WI38 (cell line): Measurements from ENCODE around the gene PLAU.
"Not testable (repeated sequence)": the region's sequence is repeated elsewhere in the genome, so short reads cannot be mapped to it uniquely, and the experiment has no call there.

ENCODE experiments used
- H3K4me3 ChIP-seq: 2 replicates; pipeline ENCODE4 v1.5.1; 2011; ENCODE audit warnings: low read depth, mild to moderate bottlenecking, control low read depth, low read length
- CTCF ChIP-seq: IDR thresholded peaks from 2 replicates; pipeline ENCODE4 v1.5.1; 2012; ENCODE audit warnings: low read depth, mild to moderate bottlenecking, control low read depth, low read length

Gene PLAU

DNA sequence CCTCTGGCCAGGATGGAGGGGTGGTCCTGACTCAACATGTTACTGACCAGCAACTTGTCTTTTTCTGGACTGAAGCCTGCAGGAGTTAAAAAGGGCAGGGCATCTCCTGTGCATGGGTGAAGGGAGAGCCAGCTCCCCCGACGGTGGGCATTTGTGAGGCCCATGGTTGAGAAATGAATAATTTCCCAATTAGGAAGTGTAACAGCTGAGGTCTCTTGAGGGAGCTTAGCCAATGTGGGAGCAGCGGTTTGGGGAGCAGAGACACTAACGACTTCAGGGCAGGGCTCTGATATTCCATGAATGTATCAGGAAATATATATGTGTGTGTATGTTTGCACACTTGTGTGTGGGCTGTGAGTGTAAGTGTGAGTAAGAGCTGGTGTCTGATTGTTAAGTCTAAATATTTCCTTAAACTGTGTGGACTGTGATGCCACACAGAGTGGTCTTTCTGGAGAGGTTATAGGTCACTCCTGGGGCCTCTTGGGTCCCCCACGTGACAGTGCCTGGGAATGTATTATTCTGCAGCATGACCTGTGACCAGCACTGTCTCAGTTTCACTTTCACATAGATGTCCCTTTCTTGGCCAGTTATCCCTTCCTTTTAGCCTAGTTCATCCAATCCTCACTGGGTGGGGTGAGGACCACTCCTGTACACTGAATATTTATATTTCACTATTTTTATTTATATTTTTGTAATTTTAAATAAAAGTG, 6.0 kb downstream of the PLAU start:
- H3K4me3 ChIP-seq: no peak overlapping the region
- no peak for TF ChIP-seq CTCF

DNA sequence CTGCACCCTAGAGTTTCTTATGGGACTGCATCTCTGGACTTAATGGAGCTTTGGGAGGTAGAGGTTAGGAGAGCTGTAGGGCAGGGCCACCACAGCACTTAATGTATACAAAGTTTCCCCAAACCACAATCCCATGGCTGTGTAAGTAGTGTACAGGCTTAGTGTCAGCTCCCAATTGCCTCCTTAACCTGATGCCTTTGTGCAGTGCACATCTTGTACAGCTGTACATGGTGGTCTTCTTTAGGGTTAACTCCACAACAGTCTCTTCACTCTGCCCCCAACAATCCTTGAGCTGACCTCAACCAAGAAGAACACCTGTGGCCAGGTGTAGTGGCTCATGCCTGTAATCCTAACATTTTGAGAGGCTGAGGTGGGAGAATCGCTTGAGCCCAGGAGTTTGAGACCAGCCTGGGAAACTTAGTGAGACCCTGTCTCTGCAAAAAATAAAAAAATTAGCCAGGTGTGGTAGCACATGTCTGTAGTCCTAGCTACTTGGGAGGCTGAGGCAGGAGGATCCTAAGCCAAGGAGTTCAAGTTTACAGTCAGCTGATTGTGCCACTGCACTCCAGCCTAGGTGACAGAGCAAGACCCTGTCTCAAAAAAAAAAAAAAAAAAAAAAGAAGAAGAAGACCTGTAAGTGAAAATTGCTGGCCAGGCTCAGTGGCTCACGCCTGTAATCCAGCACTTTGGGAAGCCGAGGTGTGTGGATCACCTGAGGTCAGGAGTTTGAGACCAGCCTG, 6.8 kb downstream of the PLAU start:
- TF ChIP-seq CTCF: no peak
- no peak overlapping the region for H3K4me3 ChIP-seq

GRCh38 chr10:73919481-73919880, 8.5 kb downstream of the PLAU start:
- H3K4me3 ChIP-seq: not testable (repeated sequence)

GRCh38 chr10:73920089-73920488, 9.2 kb downstream of the PLAU start:
- no peak for TF ChIP-seq CTCF

DNA sequence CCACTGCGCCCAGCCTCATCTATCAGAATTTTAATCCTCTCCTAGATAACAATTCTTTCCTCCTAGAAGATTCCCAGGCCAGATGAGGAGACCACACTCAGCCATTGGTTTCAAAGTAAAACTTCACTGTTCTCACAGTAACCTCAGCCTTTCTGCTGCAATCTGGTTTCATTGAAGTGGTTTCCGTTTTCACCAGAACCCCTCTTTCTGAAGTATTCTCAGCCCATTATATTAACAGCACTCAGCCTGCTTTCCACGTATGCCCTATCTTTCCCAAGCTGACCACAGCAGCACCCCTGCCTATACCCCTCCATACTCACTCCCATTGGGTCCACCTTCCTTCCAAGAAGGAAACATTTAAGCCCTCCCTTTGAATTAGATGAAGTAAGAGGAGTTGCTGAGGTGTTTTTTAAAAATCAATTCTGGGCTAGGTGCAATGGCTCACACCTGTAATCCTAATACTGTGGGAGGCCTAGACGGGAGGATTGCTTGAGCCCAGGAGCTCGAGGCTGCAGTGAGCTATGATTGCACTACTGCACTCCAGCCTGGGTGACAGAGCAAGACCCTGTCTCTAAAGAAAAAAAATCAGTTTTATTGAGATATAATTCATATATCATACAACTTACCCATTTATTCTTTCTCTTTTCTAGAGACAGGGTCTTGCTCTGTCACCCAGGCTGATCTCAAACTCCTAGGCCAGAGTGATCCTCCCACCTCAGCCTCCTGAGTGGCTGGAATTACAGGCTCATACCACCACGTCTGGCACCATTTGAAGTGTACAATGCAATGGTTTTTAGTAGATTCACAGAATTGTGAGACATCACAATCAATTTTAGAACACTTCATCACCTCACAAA, 11.3 kb downstream of the PLAU start:
- TF ChIP-seq CTCF: no peak
- no peak overlapping the region for H3K4me3 ChIP-seq

More at GRCh38 chr10:73920089-73920488, 9.2 kb downstream of the PLAU start:
- no peak overlapping the region for H3K4me3 ChIP-seq

GRCh38 chr10:73922864-73923133, 11.9 kb downstream of the PLAU start:
- TF ChIP-seq CTCF: no peak
- H3K4me3 ChIP-seq: no peak overlapping the region

DNA sequence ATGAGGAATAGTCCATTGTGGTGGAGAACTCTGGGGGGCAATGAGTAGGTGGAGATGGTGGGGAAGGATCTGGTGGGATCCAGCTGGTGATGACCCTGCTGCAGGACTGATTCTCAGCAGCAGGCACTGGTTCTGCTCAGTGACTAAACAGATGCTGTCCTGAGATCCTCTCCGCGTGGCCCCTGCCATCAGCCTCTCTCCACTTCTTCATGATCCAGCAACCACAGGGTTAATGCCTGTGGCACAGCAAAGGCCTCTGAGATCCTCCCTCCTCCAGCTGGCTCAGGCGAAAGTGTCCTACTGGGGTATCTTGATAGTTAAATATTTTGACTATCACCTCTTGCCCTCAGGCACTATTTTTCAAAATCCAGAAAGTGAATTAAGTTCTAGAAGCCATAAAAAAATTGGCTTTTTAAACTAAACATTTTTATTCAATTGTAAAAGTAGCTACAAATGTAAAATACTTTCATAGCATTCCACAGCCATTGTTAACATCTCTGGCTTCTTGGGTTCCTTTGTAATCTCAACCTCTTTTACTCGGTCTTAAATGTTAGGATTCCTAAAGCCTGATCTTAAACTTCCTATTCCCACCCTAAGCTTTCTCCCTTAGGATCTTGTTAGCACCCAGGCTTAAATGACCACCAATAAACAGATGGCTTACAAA, 13.1 kb downstream of the PLAU start:
- no peak for TF ChIP-seq CTCF

More for the DNA sequence above, 13.1 kb downstream of the PLAU start:
- no peak overlapping the region for H3K4me3 ChIP-seq
